Loucy (cell line): ENCODE measurements around the gene PSMG4.

Experiments used
- EZH2phosphoT487 ChIP-seq: fragments of 200-600 bp; IDR thresholded peaks from 2 replicates; pipeline ENCODE4 v1.6.1; 2018; ENCODE audit warnings: antibody characterized with exemption, mild to moderate bottlenecking, moderate library complexity, borderline replicate concordance
- TF ChIP-seq, protein P1 (sequence below): fragments of 200-600 bp; sonication (generic); conservative IDR thresholded peaks from 2 replicates; pipeline ENCODE4 v1.5.1; 2014; ENCODE audit warnings: mild to moderate bottlenecking, antibody characterized with exemption, low read length

DNA sequence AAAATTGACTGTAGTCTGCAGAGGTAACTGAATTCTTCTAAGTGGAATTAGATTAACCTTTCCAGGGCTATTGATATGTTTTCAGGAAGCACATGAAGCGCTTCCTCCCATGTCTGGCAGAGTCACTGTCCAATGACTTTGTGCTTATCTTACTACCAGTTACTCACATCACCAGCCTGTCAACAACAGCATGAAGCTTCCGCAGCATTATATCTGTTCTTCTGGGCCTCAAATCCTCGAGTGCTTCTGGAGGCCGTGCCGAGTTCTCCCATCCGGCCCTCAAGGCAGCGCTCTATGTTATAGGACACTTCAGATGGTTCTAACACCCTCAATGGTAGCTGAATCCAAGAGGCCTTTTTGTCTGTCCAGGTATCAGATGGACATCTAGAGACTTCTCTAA, 33.2 kb downstream of the PSMG4 start:
- TF ChIP-seq, protein P1, sequence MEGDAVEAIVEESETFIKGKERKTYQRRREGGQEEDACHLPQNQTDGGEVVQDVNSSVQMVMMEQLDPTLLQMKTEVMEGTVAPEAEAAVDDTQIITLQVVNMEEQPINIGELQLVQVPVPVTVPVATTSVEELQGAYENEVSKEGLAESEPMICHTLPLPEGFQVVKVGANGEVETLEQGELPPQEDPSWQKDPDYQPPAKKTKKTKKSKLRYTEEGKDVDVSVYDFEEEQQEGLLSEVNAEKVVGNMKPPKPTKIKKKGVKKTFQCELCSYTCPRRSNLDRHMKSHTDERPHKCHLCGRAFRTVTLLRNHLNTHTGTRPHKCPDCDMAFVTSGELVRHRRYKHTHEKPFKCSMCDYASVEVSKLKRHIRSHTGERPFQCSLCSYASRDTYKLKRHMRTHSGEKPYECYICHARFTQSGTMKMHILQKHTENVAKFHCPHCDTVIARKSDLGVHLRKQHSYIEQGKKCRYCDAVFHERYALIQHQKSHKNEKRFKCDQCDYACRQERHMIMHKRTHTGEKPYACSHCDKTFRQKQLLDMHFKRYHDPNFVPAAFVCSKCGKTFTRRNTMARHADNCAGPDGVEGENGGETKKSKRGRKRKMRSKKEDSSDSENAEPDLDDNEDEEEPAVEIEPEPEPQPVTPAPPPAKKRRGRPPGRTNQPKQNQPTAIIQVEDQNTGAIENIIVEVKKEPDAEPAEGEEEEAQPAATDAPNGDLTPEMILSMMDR = no peak
- TF ChIP-seq EZH2phosphoT487 = no peak
